Chondrocyte (in vitro differentiated cells): ENCODE results near the gene E2F7. TPM values are rescaled to one million over a fixed set of nuclear protein-coding genes. Genes with fewer than 3 reads are reported as not detected.

Source experiments
- DNase-seq: peaks from one replicate; pipeline ENCODE4 v3.0.0; 2021; ENCODE audit warnings: mixed read lengths, low spot score
- H3K27ac Mint-ChIP-seq: one replicate; pipeline ENCODE4 v1.8.0; 2021; ENCODE audit warnings: mild to moderate bottlenecking, moderate library complexity, mixed read lengths; ENCODE audit not compliant: unreplicated experiment
- H3K27me3 Mint-ChIP-seq: 2 replicates; pipeline ENCODE4 v1.8.0; 2021; ENCODE audit warnings: low read depth, mixed read lengths
- H3K36me3 Mint-ChIP-seq: 2 replicates; pipeline ENCODE4 v1.8.0; 2021; ENCODE audit warnings: low read depth, mixed read lengths
- H3K4me1 Mint-ChIP-seq: 2 replicates; pipeline ENCODE4 v1.8.0; 2021; ENCODE audit warnings: low read depth, mild to moderate bottlenecking, mixed read lengths
- H3K4me3 Mint-ChIP-seq: one replicate; pipeline ENCODE4 v1.8.0; 2021; ENCODE audit warnings: mild to moderate bottlenecking, moderate library complexity, mixed read lengths; ENCODE audit not compliant: unreplicated experiment
- H3K9me3 Mint-ChIP-seq: 2 replicates; pipeline ENCODE4 v1.8.0; 2021; ENCODE audit warnings: low read depth, mixed read lengths
- total RNA-seq: library from RNA; stranded (reverse); gene quantifications from 3 replicates; pipeline ENCODE4 v1.2.1, GENCODE V29; 2021
- TF ChIP-seq, protein P1 (sequence below): fragments of 200-600 bp; sonication (generic); IDR thresholded peaks from 2 replicates; pipeline ENCODE4 v1.5.0; 2021; ENCODE audit warnings: antibody characterized with exemption, mild to moderate bottlenecking, moderate library complexity

Gene E2F7
- total RNA-seq, 1 donor from 2014 or later: 2.8 TPM

GRCh38 chr12:77046468-77046867, 18.9 kb downstream of the E2F7 start:
- Mint-ChIP-seq H3K27ac (no peak overlapping the region), H3K4me1 (peaks cover 3% of the 10 kb centered on the region), H3K9me3 (no peaks in the 10 kb centered on the region), H3K27me3 (no peaks in the 10 kb centered on the region), H3K36me3 (peaks cover 4% of the 10 kb centered on the region), H3K4me3 (no peak overlapping the region)
- DNase-seq: no peak
- TF ChIP-seq, protein P1, sequence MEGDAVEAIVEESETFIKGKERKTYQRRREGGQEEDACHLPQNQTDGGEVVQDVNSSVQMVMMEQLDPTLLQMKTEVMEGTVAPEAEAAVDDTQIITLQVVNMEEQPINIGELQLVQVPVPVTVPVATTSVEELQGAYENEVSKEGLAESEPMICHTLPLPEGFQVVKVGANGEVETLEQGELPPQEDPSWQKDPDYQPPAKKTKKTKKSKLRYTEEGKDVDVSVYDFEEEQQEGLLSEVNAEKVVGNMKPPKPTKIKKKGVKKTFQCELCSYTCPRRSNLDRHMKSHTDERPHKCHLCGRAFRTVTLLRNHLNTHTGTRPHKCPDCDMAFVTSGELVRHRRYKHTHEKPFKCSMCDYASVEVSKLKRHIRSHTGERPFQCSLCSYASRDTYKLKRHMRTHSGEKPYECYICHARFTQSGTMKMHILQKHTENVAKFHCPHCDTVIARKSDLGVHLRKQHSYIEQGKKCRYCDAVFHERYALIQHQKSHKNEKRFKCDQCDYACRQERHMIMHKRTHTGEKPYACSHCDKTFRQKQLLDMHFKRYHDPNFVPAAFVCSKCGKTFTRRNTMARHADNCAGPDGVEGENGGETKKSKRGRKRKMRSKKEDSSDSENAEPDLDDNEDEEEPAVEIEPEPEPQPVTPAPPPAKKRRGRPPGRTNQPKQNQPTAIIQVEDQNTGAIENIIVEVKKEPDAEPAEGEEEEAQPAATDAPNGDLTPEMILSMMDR: no peak

GRCh38 chr12:77045183-77045582, 20.2 kb downstream of the E2F7 start:
- H3K36me3 Mint-ChIP-seq: peaks cover 4% of the 10 kb centered on the region
- H3K4me3 Mint-ChIP-seq: no peak overlapping the region
- no peaks in the 10 kb centered on the region for H3K27me3 Mint-ChIP-seq
- no peaks in the 10 kb centered on the region for H3K9me3 Mint-ChIP-seq
- TF ChIP-seq, protein P1: no peak
- no peak for DNase-seq
- H3K27ac Mint-ChIP-seq: no peak overlapping the region
- peaks cover 3% of the 10 kb centered on the region for H3K4me1 Mint-ChIP-seq

DNA sequence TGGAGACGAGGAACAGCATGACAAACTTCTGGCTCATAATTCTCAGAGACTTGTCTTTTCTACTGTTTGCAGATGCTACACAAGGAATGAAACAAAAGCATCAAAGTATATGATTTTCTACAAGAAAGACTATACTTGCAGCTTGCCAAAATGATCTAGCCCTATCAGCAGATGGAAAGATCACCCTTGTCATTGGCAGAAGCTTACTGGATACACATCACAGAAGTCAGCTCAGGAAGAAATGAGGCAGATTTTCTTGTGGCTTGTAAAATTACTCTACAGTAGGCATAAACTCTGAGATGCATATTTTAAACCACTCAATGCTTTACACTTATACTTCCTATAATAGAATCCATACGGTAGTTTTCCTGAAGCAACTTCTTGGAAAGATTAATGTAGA, 20.6 kb downstream of the E2F7 start:
- peaks cover 4% of the 10 kb centered on the region for H3K36me3 Mint-ChIP-seq
- H3K9me3 Mint-ChIP-seq: no peaks in the 10 kb centered on the region
- DNase-seq: no peak
- H3K4me1 Mint-ChIP-seq: peaks cover 4% of the 10 kb centered on the region
- H3K4me3 Mint-ChIP-seq: no peak overlapping the region
- TF ChIP-seq, protein P1: no peak
- H3K27me3 Mint-ChIP-seq: no peaks in the 10 kb centered on the region
- no peak overlapping the region for H3K27ac Mint-ChIP-seq

GRCh38 chr12:77042833-77043232, 22.5 kb downstream of the E2F7 start:
- TF ChIP-seq, protein P1: no peak
- no peak overlapping the region for H3K4me3 Mint-ChIP-seq
- H3K4me1 Mint-ChIP-seq: peaks cover 12% of the 10 kb centered on the region
- no peaks in the 10 kb centered on the region for H3K27me3 Mint-ChIP-seq
- H3K27ac Mint-ChIP-seq: no peak overlapping the region
- peaks cover 11% of the 10 kb centered on the region for H3K36me3 Mint-ChIP-seq
- peaks cover 12% of the 10 kb centered on the region for H3K9me3 Mint-ChIP-seq
- DNase-seq: no peak

DNA sequence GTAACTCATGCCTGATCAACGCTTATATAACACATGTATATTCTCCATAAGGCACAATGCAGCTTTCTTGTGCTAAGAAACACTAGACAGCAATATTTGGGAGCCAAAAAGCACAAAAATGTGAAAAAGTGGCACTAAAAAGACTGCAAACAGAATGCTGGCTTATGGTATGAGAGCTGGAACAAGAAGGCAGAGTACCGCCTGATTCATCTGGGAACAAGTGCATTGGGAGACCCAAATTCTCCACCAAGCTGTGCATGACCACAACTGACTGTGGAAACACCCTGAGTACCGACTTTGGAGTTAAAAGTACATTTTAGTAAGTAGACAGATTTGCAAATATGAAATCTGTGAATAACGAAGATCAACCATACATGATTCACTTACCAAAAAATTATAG, 25.1 kb downstream of the E2F7 start:
- DNase-seq: no peak
- Mint-ChIP-seq H3K36me3 (peaks cover 12% of the 10 kb centered on the region), H3K9me3 (peaks cover 23% of the 10 kb centered on the region), H3K27ac (no peak overlapping the region), H3K4me3 (no peak overlapping the region), H3K4me1 (peaks cover 8% of the 10 kb centered on the region), H3K27me3 (no peaks in the 10 kb centered on the region)
- TF ChIP-seq, protein P1: no peak
